GM21723 (cell line): ENCODE data around the gene ZNF710.

Source experiments
- ATAC-seq: cut with Tn5 transposase; IDR thresholded peaks from one replicate; pipeline ENCODE4 v1.9.1; 2021; ENCODE audit warnings: mild to moderate bottlenecking, moderate library complexity; ENCODE audit not compliant: unreplicated experiment

ZNF710 gene

DNA sequence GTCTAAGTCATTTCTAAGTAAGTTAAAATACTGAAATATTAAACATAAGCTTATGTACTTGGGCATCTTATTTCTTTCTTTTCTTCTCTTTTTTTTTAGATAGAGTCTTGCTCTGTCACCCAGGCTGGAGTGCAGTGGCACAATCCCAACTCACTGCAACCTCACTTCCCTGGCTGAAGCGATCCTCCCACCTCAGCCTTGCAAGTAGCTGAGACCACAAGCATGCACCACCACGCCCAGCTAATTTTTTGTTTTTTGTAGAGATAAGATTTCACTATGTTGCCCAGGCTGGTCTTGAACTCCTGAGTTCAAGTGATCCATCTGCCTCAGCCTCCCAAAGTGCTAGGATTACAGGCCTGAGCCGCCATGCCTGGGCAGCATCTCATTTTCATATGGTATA lies 16.0 kb upstream of the ZNF710 start:
- no peak for ATAC-seq

DNA sequence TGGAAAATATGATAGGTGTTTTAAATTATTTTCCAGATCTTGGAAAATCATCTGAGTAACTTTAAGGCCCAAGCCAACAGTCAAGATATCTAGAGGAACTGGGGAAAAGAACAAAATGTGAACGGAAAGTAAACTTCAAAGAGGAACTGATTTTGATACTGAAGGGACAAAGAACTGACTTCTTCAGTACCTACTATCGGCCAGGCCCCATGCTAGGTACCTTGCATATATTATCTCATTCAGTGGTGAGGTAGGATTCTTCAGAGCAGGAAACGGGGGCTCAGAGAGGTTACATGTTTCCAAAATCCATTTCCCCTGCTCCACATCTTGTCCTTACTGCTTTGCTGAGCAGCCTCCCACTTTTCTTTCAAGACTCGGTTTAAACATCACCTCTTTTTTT lies 9.8 kb upstream of the ZNF710 start:
- ATAC-seq, result no peak

GRCh38 chr15:89993349-89993748 lies 7.8 kb upstream of the ZNF710 start:
- no peak for ATAC-seq

GRCh38 chr15:89997079-89997478 lies 4.0 kb upstream of the ZNF710 start:
- no peak for ATAC-seq

DNA sequence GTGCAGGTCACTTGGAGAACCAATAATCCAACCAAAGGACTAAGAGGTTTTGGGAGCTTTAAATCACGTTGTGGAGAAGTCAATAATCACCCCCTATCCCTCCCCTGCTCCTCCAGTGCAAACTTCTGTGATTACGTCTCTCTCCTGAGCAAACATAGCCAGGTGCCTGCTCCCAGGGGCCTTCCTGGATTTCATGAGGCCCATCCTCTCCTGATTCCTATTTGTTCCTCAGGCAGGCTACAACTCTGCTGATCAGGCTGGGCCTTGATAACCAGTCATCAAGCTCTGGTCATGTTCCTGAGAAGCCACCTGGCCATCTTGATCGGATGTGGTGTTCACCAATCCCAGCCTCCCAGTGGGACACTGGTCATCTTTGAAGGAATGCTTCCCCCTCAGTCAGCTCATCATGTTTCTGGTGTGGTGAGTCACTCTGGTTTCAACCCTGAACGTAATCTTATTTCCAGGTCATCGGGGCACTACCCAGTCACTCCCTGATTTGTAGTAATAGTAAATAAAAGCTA lies 2.9 kb upstream of the ZNF710 start:
- ATAC-seq, result no peak

DNA sequence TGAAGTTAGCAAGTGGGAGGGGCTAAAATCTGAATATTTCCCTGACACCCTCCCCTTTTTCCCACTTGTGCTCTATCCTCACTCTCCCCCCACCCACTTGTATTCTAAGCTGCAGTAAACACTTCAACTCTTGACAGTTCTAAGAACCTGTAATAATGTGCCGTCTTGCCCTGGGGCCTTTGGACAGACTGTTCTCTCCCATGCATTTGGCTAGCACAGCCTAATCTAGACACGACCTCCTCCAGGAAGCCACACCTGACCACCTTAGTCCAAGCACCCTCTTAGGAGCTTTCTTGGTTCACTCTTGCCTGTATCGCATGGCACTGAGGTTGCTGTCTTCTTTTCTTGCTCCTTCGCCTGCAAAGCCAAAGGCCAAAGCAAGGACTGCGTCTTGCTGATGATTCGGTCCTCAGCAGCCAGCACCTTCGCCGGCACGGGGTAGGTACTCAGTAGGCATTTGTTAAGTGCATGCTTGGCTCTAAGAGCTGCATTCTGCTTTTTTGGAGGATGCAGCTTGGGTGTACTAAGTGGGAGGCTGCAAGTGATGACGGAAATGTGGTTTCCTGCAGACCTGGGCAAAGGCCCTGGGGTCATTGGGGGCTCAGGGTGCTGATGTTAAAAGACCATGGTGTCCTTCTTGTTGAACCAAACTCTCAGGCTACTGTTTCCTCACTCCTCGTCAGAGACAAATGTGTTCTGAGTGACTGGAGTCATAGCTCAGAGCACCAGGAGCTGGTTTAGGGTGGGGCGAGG lies 2.0 kb upstream of the ZNF710 start:
- no peak for ATAC-seq

DNA sequence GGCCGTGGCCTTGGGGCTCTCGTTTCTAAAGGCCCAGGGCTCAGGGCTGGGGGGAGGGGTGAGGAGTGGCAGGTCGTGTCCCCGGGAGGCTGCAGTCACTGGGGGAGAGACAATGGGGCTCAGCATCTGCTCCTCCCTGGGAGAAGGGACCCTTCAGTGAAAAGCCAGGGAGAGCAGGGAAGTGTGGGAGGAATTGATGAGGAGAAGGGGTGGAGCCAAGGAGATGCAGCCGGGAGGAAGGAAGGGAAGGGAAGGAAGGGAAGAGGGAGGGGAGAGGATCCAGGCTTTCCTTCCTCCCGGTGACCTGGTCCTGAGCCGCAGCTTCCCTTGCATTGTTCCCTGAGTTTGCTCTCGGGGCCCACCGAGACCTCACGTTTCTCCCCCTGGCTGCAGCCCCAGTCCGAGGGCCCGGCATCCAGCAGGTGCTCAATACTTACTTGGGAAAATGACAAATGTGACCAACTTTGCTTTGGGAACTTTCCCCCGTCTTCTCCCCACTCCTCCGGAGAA lies 1.4 kb upstream of the ZNF710 start:
- no peak for ATAC-seq

DNA sequence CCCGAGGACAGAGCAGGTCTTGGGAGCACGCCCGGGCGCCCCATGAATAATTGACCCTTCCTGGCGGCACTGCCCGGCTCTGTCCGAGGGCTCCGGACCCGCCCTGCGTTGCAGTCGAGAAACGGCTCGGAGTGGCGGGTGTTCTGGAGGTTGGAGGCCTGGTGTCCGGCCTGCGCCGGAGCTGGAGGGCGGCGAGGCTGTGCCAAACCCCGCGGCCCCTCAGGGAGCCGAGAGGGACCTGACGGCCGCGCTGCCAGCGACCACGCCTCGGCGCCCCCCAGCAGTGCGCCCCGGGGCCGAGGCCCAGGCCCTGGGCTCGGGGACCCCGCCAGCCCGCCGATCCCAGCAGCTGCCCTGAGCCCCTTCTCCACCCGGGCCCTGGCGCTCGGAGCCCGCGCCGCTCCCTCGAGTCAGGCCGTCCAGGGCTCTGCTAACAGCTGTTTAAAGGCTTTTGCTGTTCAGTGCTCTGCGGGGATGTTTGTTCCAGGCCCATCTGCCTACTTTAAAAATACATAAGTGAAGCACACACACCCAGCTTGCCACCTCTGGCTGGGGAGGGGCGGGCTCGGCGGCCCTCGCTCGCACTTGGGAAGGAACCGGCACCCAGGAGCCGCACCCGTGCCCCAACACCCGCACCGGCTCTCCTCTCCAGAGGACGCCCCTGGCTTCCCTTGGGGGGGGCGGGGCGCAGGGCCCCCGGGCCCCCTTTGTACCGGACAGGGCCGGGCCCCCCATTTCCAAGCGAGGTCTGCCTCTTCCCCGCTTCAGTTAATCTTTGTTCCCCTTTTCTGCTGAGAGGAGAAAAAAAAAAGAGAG lies 730 bp upstream of the ZNF710 start:
- ATAC-seq, result no peak

- peak; percentile 43 for ATAC-seq
These were observed 731 bp downstream of the ZNF710 start for GRCh38 chr15:90001683-90002427.

GRCh38 chr15:90002428-90002844 lies 1.3 kb downstream of the ZNF710 start:
- peak; percentile 38 for ATAC-seq

- no peak for ATAC-seq
These were observed 2.6 kb downstream of the ZNF710 start for GRCh38 chr15:90003736-90004135.

DNA sequence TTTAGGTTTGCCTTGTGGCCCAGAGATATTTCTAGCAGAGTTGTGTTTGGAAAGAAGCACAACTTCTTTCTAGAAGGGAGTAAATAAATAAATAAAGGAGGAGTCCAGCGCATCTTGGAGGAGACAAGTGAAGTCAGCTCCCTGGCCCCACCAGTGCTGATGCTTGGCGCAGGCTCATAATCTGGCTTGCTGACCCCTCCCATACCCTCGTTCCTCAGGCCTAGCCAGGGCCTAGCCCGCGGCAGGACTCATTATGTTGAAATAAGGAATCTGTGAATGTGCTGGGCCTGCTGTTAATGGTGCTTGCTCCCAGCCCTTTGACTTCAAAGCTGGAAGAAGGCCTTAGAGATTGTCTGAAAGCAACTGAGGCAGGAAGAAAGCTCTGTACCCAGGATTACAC lies 3.1 kb downstream of the ZNF710 start:
- no peak for ATAC-seq

- ATAC-seq, result no peak
These were observed 3.5 kb downstream of the ZNF710 start for GRCh38 chr15:90004671-90005070.

DNA sequence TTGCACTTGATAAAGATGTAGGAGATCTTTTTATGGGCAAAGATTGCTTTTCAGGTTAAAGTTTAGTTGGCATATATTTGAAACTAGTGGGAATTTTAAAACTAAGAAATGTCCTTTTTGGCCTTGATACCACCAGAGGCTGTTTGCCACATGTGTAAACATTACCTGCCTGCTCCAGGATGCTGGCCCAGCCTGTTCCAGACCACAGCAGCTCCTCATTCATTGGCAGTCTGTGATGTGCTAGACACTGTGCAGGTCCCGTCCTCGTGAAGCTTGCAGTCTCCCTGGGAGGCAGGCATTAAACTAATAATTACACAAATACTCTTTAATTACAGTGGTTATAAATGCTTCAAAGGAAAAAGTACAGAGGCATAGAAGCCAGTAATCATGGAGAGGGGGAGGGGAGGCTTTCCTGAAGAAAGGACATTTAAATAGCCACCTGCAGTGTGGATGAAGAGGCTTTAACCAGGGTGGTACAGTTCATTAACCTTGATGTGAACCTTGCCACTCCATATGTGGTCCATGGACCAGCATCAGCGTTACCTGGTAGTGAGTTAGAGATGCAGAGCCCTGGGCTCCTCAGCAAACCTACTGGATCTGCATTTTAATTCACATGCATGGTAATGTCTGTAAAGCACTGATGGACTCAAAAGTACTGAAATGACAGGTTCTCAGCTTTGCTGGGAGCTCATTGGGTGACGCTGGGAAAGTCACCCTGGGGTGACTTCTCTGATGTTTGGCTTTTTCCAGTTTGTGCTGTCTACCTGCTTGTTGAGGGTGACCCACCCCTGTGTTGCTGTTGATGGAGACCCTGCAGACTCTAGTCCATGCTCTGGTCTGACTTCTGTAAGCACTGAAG lies 5.3 kb downstream of the ZNF710 start:
- no peak for ATAC-seq

DNA sequence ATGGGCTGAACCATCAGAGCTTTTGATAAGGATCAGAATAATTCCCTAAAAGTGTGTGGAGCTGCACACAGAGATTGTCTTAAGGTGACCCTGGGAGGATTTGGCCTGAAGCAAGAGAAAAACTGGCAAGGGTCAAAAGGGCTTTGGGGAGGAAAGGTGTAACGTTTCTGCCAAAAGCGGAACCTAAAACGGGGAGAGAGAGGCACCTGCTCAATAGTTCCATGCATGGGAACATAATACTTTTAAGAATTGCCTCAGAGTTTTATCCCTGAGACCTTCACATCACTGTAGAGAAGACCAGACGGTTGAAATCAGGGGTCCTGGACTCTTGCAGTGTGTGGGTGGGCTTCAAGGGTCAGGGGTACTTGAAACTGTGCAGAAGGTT lies 5.9 kb downstream of the ZNF710 start:
- no peak for ATAC-seq

GRCh38 chr15:90008607-90009006 lies 7.5 kb downstream of the ZNF710 start:
- no peak for ATAC-seq

DNA sequence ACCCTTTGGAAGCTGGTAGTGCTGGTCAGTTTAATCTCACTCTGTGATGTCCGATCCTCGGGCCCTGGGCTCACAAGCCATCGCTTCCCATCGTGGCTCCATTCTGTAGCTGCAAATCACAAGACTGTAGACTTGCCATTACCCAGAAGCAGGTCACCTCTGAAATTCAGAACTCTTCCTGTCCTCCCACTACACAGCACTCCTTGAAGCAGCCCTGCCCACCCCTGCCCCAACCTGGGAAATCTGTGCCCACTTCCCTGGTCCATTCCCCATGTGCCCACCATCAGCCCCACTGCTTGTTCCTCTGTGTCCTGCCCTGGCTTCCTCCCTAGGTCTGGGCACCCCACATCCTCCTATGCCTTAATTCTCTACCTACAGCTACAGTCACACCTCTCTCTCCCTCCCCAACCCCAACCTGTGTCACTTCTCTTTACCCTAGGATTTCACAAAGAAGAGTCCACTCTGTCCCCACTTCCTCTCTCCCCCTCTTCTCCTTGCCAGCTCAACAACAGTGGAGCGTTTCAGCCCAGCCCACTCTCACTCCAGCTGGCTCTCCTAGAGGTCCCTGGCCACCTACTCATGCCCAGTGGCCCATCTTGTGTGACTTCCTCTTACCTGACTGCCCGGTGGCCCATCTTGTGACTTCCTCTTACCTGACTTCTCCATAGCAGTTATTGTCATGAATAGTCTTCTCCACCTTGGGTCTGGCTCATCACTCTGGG lies 8.3 kb downstream of the ZNF710 start:
- ATAC-seq, result no peak

GRCh38 chr15:90011705-90012104 lies 10.6 kb downstream of the ZNF710 start:
- ATAC-seq, result no peak

DNA sequence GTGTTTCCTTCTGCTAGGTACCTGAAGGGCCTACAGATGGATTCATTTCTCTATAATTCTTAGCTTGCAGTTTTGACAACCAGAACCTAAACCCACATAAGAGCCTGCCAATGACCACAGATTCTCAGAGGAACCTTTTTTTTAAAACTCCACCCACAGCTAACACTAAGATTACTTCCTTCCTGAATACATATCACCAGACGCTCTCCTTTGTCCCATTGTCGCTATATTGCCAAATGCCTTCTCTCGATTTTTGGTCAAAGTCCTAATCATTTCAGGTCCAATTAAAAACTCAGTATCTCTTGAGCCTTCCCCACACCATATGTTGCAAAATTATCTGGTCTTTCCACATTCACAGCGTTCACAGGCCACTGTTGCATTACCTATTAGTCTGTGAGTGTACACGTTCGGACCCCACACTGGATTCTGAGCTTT lies 12.4 kb downstream of the ZNF710 start:
- ATAC-seq, result no peak

GRCh38 chr15:90015294-90015693 lies 14.2 kb downstream of the ZNF710 start:
- no peak for ATAC-seq
